Measurements from ENCODE around the gene DDX3X. TPM values are rescaled to one million over a fixed set of nuclear protein-coding genes. Genes with fewer than 3 reads are reported as not detected.

Gene DDX3X
- total and polyA plus RNA-seq, 2 of the 4 experiments (the other 2 are of a cell fraction): 64.8 to 229 TPM

DNA sequence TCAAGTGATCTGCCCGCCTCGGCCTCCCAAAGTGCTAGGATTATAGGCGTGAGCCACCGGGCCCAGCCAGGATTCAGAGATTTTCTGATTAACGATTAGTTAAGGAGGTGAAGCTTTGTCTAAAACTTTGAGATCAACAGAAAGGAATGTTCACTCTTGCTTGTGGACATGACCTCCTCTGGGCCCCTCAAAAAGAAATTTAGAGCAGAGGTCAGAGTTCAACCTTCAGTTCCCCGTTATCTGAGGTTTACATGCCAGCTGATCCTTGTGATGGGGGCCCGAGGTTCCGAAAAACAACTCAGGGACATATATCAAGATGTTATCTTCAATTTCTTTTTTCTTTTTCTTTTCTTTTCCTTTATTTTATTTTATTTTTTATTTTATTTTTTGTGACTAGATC is 54.6 kb downstream of the DDX3X start:
- Histone ChIP-seq H4K20me1 (ENCODE audit: insufficient read depth, low read length) (no peaks in the 10 kb centered on the region; the same call in 1 of the 2 replicates), H4K5ac (ENCODE audit: low read depth, low read length) (no peak overlapping the region), H3K4ac (ENCODE audit: low read depth, low read length) (no peak overlapping the region), H2BK5ac (ENCODE audit: low read depth, low read length, poor library complexity, severe bottlenecking) (no peak overlapping the region), H2BK120ac (ENCODE audit: low read depth, low read length) (no peak overlapping the region), H2AK9ac (replicated peaks; ENCODE audit: low read depth, low read length, poor library complexity) (no peak overlapping the region), H2BK20ac (ENCODE audit: low read depth, low read length) (no peak overlapping the region), H3K4me1 (ENCODE audit: control insufficient read depth, insufficient read depth, low read length) (peaks cover 3% of the 10 kb centered on the region), H2BK15ac (ENCODE audit: low read depth, low read length) (no peak overlapping the region), H3K18ac (ENCODE audit: low read depth, low read length) (no peak overlapping the region), H3K79me1 (ENCODE audit: low read depth in 1 of 2, low read length in 2 of 2) (no peaks in the 10 kb centered on the region; a peak in 1 of 4 replicates), H3K36me3 (ENCODE audit: control insufficient read depth, insufficient read depth, low read length) (no peaks in the 10 kb centered on the region), H3K4me3 (ENCODE audit: insufficient read depth, low read depth, low read length) (no peak overlapping the region), H3K27me3 (ENCODE audit: control insufficient read depth, insufficient read depth, low read length) (peaks cover 6% of the 10 kb centered on the region), H2AFZ (replicated peaks; ENCODE audit: low read length, poor library complexity) (no peak overlapping the region), H3K9ac (ENCODE audit: low read depth, low read length) (no peak overlapping the region), H4K91ac (ENCODE audit: insufficient read depth, low read depth, low read length) (no peak overlapping the region), H2AK5ac (ENCODE audit: low read depth, low read length) (no peak overlapping the region), H3K27ac (ENCODE audit: insufficient read depth, low read length) (no peak overlapping the region), H3K9me3 (ENCODE audit: control insufficient read depth, insufficient read depth, low read length) (no peaks in the 10 kb centered on the region), H3K14ac (replicated peaks; ENCODE audit: low read depth, low read length) (no peak overlapping the region), H3K9me1 (ENCODE audit: insufficient read depth, low read length) (peaks cover 3% of the 10 kb centered on the region; the same call in 1 of the 2 replicates), H3K23ac (ENCODE audit: low read depth, low read length) (no peak overlapping the region), H3K56ac (ENCODE audit: extremely low read depth, insufficient read depth, low read length) (no peak overlapping the region), H3K4me2 (ENCODE audit: low read depth, low read length) (no peak overlapping the region), H4K8ac (ENCODE audit: low read depth in 2 of 2, low read length in 2 of 2) (no peak overlapping the region)
- POLR2A ChIA-PET (ENCODE audit: unreplicated experiment): no interaction called here
- dilution Hi-C loops (cut with HindIII; ENCODE audit: low sequenced_read_pairs, unreplicated experiment) (no loop called here), in situ Hi-C loops (cut with MboI; ENCODE audit: low sequenced_read_pairs) (no loop called here), intact Hi-C loops (cut with micrococcal nuclease) (no loop called here)
- TF ChIP-seq CEBPB (IDR thresholded peaks at IDR 0.05; ENCODE audit: low read depth, low read length): no peak
- TF ChIP-seq MXI1 (IDR thresholded peaks at IDR 0.05; ENCODE audit: borderline replicate concordance, low read depth, low read length): no peak
- TF ChIP-seq RCOR1 (IDR thresholded peaks at IDR 0.05; ENCODE audit: insufficient replicate concordance, low read length): no peak
- no peak for TF ChIP-seq CHD1 (IDR thresholded peaks at IDR 0.05; ENCODE audit: low read depth, low read length)
- no peak for TF ChIP-seq NFE2L2 (IDR thresholded peaks at IDR 0.05; ENCODE audit: low read depth, low read length)
- no peak for TF ChIP-seq FOS (IDR thresholded peaks at IDR 0.05; ENCODE audit: low read depth, low read length)
- no peak for TF ChIP-seq BHLHE40 (IDR thresholded peaks at IDR 0.05; ENCODE audit: low read depth, low read length)
- no peak for TF ChIP-seq MAZ (IDR thresholded peaks at IDR 0.05; ENCODE audit: borderline replicate concordance, low read depth, low read length)
- TF ChIP-seq POLR2A (IDR thresholded peaks at IDR 0.05; ENCODE audit: low read depth, low read length): no peak
- TF ChIP-seq MAFK (IDR thresholded peaks at IDR 0.05; ENCODE audit: low read depth, low read length): no peak
- no peak for TF ChIP-seq RFX5 (IDR thresholded peaks at IDR 0.05; ENCODE audit: low read depth, low read length)
- DNase-seq (no peak), ATAC-seq (ENCODE audit: low read depth) (no peak)
- CTCF ChIA-PET: no interaction called here
- no TSS peak for BruUV-seq (replicated peaks)
- WGBS, 2 experiments (ENCODE audit: extremely low coverage in 2 of 2, insufficient read length in 1 of 2): 90% methylated on average over 2 of the region's 8 CpGs; no CpG with 5 or more reads in 1 of the 2 experiments

Measured in IMR-90 (cell line).